ENCODE results near the gene CAPN9. TPM values are rescaled to one million over a fixed set of nuclear protein-coding genes. Genes with fewer than 3 reads are reported as not detected.
A peak's percentile ranks its signal among the peaks of the same experiment; 100 is the strongest.

CAPN9 gene
- total RNA-seq, 1 donor from 2014 or later, result 0.49 TPM

GRCh38 chr1:230768903-230769570, 21.8 kb downstream of the CAPN9 start:
- peak; percentile 30 for DNase-seq

GRCh38 chr1:230770317-230770716, 23.1 kb downstream of the CAPN9 start:
- DNase-seq, result no peak

GRCh38 chr1:230771773-230772354, 24.7 kb downstream of the CAPN9 start:
- DNase-seq, result no peak

- peak; percentile 46 for DNase-seq
These were observed 25.5 kb downstream of the CAPN9 start for GRCh38 chr1:230772457-230773395.

GRCh38 chr1:230773396-230774033, 26.3 kb downstream of the CAPN9 start:
- no peak for DNase-seq

GRCh38 chr1:230778916-230779590, 31.9 kb downstream of the CAPN9 start:
- no peak for DNase-seq

GRCh38 chr1:230781131-230781530, 33.9 kb downstream of the CAPN9 start:
- DNase-seq, result no peak

GRCh38 chr1:230781594-230781993, 34.4 kb downstream of the CAPN9 start:
- no peak for DNase-seq

- DNase-seq, result no peak
These were observed 37.0 kb downstream of the CAPN9 start for GRCh38 chr1:230784163-230784562.

GRCh38 chr1:230785636-230786384, 38.6 kb downstream of the CAPN9 start:
- no peak for DNase-seq

GRCh38 chr1:230786385-230786753, 39.2 kb downstream of the CAPN9 start:
- DNase-seq, result no peak

- DNase-seq, result no peak
These were observed 40.3 kb downstream of the CAPN9 start for GRCh38 chr1:230787471-230787870.

- DNase-seq, result no peak
These were observed 41.5 kb downstream of the CAPN9 start for GRCh38 chr1:230788561-230789275.

- no peak for DNase-seq
These were observed 42.8 kb downstream of the CAPN9 start for GRCh38 chr1:230790026-230790425.

- DNase-seq, result no peak
These were observed 44.9 kb downstream of the CAPN9 start for GRCh38 chr1:230791986-230792564.

GRCh38 chr1:230792691-230793462, 45.7 kb downstream of the CAPN9 start:
- no peak for DNase-seq

- no peak for DNase-seq
These were observed 46.2 kb downstream of the CAPN9 start for GRCh38 chr1:230793463-230793745.

- no peak for DNase-seq
These were observed 47.2 kb downstream of the CAPN9 start for GRCh38 chr1:230794431-230794830.

- no peak for DNase-seq
These were observed 47.9 kb downstream of the CAPN9 start for GRCh38 chr1:230794871-230795605.

Measured in skin of body (tissue), 2 donors.